GM12872 (cell line): ENCODE results near the gene IL1A.

Source experiments
- TF ChIP-seq, protein P1 (sequence below): IDR thresholded peaks from 3 replicates; pipeline ENCODE4 v1.5.1; 2011; ENCODE audit warnings: low read depth, mild to moderate bottlenecking, low read length, moderate library complexity; ENCODE audit not compliant: insufficient read depth

IL1A gene

GRCh38 chr2:112793449-112793978 is 9.2 kb upstream of the IL1A start:
- TF ChIP-seq, protein P1, sequence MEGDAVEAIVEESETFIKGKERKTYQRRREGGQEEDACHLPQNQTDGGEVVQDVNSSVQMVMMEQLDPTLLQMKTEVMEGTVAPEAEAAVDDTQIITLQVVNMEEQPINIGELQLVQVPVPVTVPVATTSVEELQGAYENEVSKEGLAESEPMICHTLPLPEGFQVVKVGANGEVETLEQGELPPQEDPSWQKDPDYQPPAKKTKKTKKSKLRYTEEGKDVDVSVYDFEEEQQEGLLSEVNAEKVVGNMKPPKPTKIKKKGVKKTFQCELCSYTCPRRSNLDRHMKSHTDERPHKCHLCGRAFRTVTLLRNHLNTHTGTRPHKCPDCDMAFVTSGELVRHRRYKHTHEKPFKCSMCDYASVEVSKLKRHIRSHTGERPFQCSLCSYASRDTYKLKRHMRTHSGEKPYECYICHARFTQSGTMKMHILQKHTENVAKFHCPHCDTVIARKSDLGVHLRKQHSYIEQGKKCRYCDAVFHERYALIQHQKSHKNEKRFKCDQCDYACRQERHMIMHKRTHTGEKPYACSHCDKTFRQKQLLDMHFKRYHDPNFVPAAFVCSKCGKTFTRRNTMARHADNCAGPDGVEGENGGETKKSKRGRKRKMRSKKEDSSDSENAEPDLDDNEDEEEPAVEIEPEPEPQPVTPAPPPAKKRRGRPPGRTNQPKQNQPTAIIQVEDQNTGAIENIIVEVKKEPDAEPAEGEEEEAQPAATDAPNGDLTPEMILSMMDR: no peak

DNA sequence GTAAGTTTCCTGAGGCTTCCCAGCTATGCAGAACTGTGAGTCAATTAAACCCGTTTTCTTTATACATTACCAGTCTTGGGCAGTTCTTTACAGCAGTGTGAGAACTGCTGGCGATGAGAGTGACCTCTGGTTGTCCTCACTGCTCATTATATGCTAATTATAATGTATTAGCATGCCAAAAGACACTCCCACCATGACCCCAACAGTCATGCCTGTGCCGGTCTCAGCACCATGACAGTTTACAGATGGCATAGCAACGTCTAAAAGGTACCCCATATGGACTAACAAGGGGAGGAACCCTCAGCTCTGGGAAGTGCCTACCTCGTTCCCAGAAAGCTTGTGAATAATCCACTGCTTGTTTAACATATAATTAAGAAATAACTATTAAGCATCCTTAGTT is 8.1 kb upstream of the IL1A start:
- TF ChIP-seq, protein P1: no peak

DNA sequence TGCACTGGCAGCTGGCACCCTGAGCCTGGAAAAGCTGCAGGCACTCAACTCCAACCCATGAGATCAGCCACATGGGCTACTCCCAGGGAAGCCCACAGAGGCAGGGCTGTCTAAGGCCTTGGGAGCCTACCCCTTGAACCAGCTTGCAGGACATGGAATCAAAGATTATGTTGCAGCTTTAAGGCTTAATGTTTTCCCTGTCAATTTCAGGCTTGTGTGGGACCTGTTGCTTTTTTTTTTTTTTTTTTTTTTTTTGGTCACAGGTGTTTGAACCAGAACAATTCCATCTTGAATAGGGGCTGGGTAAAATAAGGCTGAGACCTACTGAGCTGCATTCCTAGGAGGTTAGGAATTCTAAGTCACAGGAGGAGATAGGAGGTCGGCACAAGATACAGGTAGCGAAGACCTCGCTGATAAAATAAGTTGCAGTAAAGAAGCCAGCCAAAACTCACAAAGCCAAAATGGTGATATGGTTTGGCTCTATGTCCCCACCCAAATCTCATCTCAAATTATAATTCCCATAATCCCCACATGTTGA is 7.5 kb upstream of the IL1A start:
- TF ChIP-seq, protein P1: no peak

DNA sequence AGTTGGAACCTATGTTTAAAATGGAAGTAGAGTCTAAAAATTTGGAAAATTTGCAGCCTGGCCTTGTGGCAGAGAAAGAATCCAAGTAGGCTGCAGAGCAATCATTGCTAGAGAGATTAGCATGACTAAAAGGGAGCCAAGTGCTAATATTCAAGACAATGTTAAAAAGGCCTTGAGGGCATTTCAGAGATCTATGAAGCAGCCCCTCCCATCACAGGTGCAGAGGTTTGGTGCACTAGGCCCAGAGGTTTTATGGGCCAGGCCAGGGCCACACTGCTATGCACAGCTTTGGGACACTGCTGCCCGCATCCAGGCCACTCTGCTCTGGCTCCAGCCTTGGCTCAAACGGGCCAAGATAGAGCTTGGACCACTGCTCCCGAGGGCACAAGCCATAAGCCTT is 6.7 kb upstream of the IL1A start:
- TF ChIP-seq, protein P1: no peak

GRCh38 chr2:112790305-112790704 is 6.0 kb upstream of the IL1A start:
- TF ChIP-seq, protein P1: no peak

DNA sequence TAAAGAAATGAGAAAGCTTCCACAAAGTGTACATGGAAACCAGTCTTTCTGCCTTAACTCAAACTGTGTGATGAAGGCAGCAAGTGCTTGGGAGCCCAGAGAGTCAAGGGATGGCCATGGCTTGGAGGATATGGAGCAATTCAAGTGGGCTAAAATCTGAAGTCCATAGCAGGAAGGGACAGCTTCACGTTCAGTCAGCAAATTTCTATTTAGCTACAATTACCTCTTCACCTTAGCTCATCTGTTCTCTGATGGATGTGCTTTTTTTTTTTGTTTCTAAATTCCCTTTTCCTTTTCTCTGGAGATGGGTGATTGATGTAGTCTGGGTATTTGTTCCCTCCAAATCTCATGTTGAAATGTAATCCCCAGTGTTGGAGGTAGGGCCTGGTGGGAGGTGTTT is 4.9 kb upstream of the IL1A start:
- TF ChIP-seq, protein P1: no peak

DNA sequence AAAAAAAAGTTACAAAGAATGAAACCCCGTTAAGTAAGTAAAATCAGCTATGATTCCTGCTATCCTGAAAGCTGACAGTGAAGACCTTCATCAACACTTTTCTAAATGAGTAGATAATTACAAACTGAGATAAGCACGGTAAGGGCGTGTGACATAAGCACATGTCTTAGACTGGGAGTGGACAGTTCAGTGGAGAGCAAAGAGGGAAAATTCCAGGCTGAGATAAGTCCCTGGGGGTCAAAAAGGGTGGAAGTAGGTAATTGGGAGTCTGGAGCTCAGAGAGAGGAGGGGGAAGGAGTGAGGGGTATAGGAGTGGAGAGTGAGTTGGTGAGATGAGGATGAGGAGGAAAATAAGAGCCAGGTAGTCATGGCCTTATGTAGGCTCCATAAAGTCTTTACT is 4.4 kb upstream of the IL1A start:
- TF ChIP-seq, protein P1: no peak
